K562 (cell line): ENCODE results near the gene OSBPL10. TPM values are rescaled to one million over a fixed set of nuclear protein-coding genes. Genes with fewer than 3 reads are reported as not detected.

Source experiments
- ATAC-seq: fragments of 200-7000 bp; cut with Tn5 transposase; 3 replicates; pipeline ENCODE4 v1.9.1; 2020; ENCODE audit warnings: moderate library complexity
- BruUV-seq: library from RNA; stranded (reverse); fragments of 400-500 nt; replicated peaks from 2 replicates; lab custom pipeline; 2021; lab: Mats Ljungman, UMichigan
- CTCF ChIA-PET: fragments of 300-600 bp; formaldehyde crosslinking; extraction: SDS; loops from one replicate; lab custom pipeline; 2021; ENCODE audit warnings: low intra/inter-chr PET ratio; lab: Yijun Ruan, JAX
- POLR2A ChIA-PET: fragments of 300-600, 350-650 bp; sonication (Branson Sonifier 250); formaldehyde crosslinking; extraction: SDS; loops from one replicate; lab custom pipeline; 2021; ENCODE audit warnings: antibody characterized with exemption, inconsistent platforms; lab: Yijun Ruan, JAX
- DNase-seq, 4 experiments: peaks; one replicate each; pipeline versions ENCODE4 v3.0.0 to v3.0.0-alpha.2; 2011 to 2018; ENCODE audit warnings: low spot score in 3 of 4, mixed read lengths in 3 of 4; ENCODE audit errors: extremely low read depth in 1 of 4
- FAIRE-seq: peaks from 2 replicates; lab custom pipeline; 2011; peaks lifted over from hg19 to GRCh38; lab: Jason Lieb, UNC
- H2AFZ ChIP-seq: 2 replicates; pipeline ENCODE4 v1.6.0; 2011; ENCODE audit warnings: low read depth, low read length, control low read depth, inconsistent platforms
- H3K27ac ChIP-seq: fragments of 200-600 bp; 3 replicates; pipeline ENCODE4 v1.8.0; 2011; ENCODE audit warnings: low read depth, mild to moderate bottlenecking, control low read depth, inconsistent platforms, low read length, moderate library complexity, mixed read lengths; ENCODE audit errors: extremely low read depth
- H3K27me3 ChIP-seq, 2 experiments: fragments of 300-600 bp in 1 of 2; 2 replicates in 1 of 2; 3 replicates in 1 of 2; pipeline versions ENCODE4 v1.6.0 to v1.8.0; 2011; ENCODE audit warnings: inconsistent platforms in 2 of 2, low read length in 2 of 2, mild to moderate bottlenecking in 1 of 2, mixed read lengths in 1 of 2, moderate library complexity in 1 of 2; ENCODE audit not compliant: control insufficient read depth in 2 of 2, insufficient read depth in 2 of 2
- H3K36me3 ChIP-seq: fragments of 300-600 bp; 3 replicates; pipeline ENCODE4 v1.8.0; 2011; ENCODE audit warnings: mild to moderate bottlenecking, low read length, inconsistent platforms; ENCODE audit not compliant: control insufficient read depth, insufficient read depth
- H3K4me1 ChIP-seq, 2 experiments: fragments of 200-600 bp in 1 of 2; replicated peaks in 1 of 2; 2 replicates in 1 of 2; 3 replicates in 1 of 2; pipeline versions ENCODE4 v1.5.1 to v1.8.0; 2011; ENCODE audit warnings: inconsistent platforms in 2 of 2, low read length in 2 of 2, mild to moderate bottlenecking in 1 of 2, mixed read lengths in 1 of 2, moderate library complexity in 1 of 2; ENCODE audit not compliant: control insufficient read depth in 2 of 2, insufficient read depth in 2 of 2
- H3K4me2 ChIP-seq: 2 replicates; pipeline ENCODE4 v1.6.1; 2011; ENCODE audit warnings: low read length, control low read depth, inconsistent platforms, mixed read lengths; ENCODE audit not compliant: insufficient read depth
- H3K4me3 ChIP-seq: fragments of 200-600 bp; sonication (generic), shearing (Covaris generic); 2 replicates; pipeline ENCODE4 v1.5.1; 2016; ENCODE audit warnings: control low read depth, inconsistent platforms
- H3K79me2 ChIP-seq: fragments of 200-600 bp; 3 replicates; pipeline ENCODE4 v1.8.0; 2011; ENCODE audit warnings: low read length, inconsistent platforms; ENCODE audit not compliant: control insufficient read depth, insufficient read depth
- H3K9ac ChIP-seq, 2 experiments: 2 replicates each; pipeline versions ENCODE4 v1.6.0 to v1.6.1; 2011; ENCODE audit warnings: low read depth in 2 of 2, low read length in 2 of 2, control low read depth in 1 of 2, inconsistent platforms in 1 of 2, mild to moderate bottlenecking in 1 of 2, mixed read lengths in 1 of 2; ENCODE audit not compliant: insufficient read depth in 1 of 2
- H3K9me1 ChIP-seq: one replicate; pipeline ENCODE4 v1.6.0; 2011; ENCODE audit warnings: inconsistent platforms, mild to moderate bottlenecking, low read length, moderate library complexity; ENCODE audit not compliant: control insufficient read depth, insufficient read depth
- H3K9me3 ChIP-seq: replicated peaks from 2 replicates; pipeline ENCODE4 v1.5.1; 2011; ENCODE audit warnings: low read depth, low read length, inconsistent platforms; ENCODE audit not compliant: control insufficient read depth, insufficient read depth
- H4K20me1 ChIP-seq: replicated peaks from 2 replicates; pipeline ENCODE4 v1.6.1; 2011; ENCODE audit warnings: low read length, inconsistent platforms, mixed read lengths; ENCODE audit not compliant: control insufficient read depth, insufficient read depth
- CBX1 ChIP-seq: sonication (generic); IDR thresholded peaks from 2 replicates; pipeline ENCODE4 v1.6.1; 2016; ENCODE audit warnings: antibody characterized with exemption, low read depth, mild to moderate bottlenecking
- NFE2L1 ChIP-seq: fragments of 450-650 bp; IDR thresholded peaks from 2 replicates; pipeline ENCODE4 v1.6.1; 2016; ENCODE audit warnings: missing genetic modification characterization, low read depth, mild to moderate bottlenecking, missing compliant biosample characterization, moderate library complexity, borderline replicate concordance
- NR2F6 ChIP-seq: fragments of 450-650 bp; formaldehyde crosslinking; IDR thresholded peaks from 2 replicates; pipeline ENCODE4 v1.4.0; 2020; ENCODE audit warnings: mild to moderate bottlenecking
- POU5F1 ChIP-seq: fragments of 150-350 bp; IDR thresholded peaks from 2 replicates; pipeline ENCODE4 v1.6.1; 2014; ENCODE audit warnings: borderline replicate concordance, low read length, low read depth, mild to moderate bottlenecking; ENCODE audit not compliant: partially characterized antibody
- TAF7 ChIP-seq: fragments of 450-650 bp; IDR thresholded peaks from 2 replicates; pipeline ENCODE4 v1.6.1; 2016; ENCODE audit warnings: missing genetic modification characterization, missing compliant biosample characterization
- TEAD4 ChIP-seq, 2 experiments: sonication (generic) in 1 of 2; formaldehyde crosslinking in 1 of 2; IDR thresholded peaks; 2 replicates each; pipeline versions ENCODE4 v1.6.1 to v1.8.0; 2012 to 2022; ENCODE audit warnings: borderline replicate concordance in 1 of 2, inconsistent platforms in 1 of 2, low read length in 1 of 2, mild to moderate bottlenecking in 1 of 2, missing genetic modification reagents in 1 of 2
- TGIF2 ChIP-seq: sonication (generic); formaldehyde crosslinking; IDR thresholded peaks from 2 replicates; pipeline ENCODE4 v1.8.1; 2022; ENCODE audit warnings: mild to moderate bottlenecking, missing genetic modification reagents, moderate library complexity
- TSC22D4 ChIP-seq: fragments of 450-650 bp; IDR thresholded peaks from 2 replicates; pipeline ENCODE4 v1.6.1; 2016; ENCODE audit warnings: missing genetic modification characterization, missing biosample characterization, control low read depth
- ZNF217 ChIP-seq: sonication (generic); formaldehyde crosslinking; IDR thresholded peaks from 2 replicates; pipeline ENCODE4 v1.8.0; 2022; ENCODE audit warnings: mild to moderate bottlenecking, missing genetic modification reagents
- WGBS: fragments of 100-300 bp; shearing (Covaris generic); methylation state at CpG from one replicate; pipeline ENCODE4 v1.1.6; 2016; ENCODE audit warnings: low coverage, mixed read lengths; ENCODE audit not compliant: insufficient coverage; ENCODE audit errors: missing lambda C conversion rate; 5-methylcytosine and 5-hydroxymethylcytosine counted together
- in situ Hi-C: fragments of 300-500 bp; cut with MboI; formaldehyde crosslinking; loops from 4 replicates; pipeline ENCODE4 v1.15.0; 2018; ENCODE audit warnings: inconsistent platforms, mixed read lengths
- intact Hi-C: fragments of 100-400 bp; cut with micrococcal nuclease; formaldehyde crosslinking; loops from 2 replicates; pipeline ENCODE4 v1.14.2; 2022
- polyA plus RNA-seq, 8 experiments: library from polyadenylated mRNA; depleted of rRNA in 4 of 8; stranded (reverse) in 5 of 8; unstranded in 3 of 8; fragments of >200 nt; fragmentation: Nextera tagmentation in 2 of 8; fragmentation: Illumina TruSeq in 1 of 8; extraction: Ambion mirVana in 2 of 8; extraction: Trizol in 1 of 8; gene quantifications; 2 replicates each; pipeline versions ENCODE4 v1.2.1 to v1.2.3, GENCODE V29; 2011 to 2014; ENCODE audit warnings: inconsistent platforms in 1 of 8, missing spikeins in 1 of 8
- total RNA-seq, 7 experiments: library from RNA; depleted of rRNA in 6 of 7; stranded (reverse); fragments of >200 nt in 6 of 7; fragmentation: Illumina TruSeq in 2 of 7; extraction: Trizol in 2 of 7; gene quantifications; 2 replicates each; pipeline versions ENCODE4 v1.2.1 to v1.2.3, GENCODE V29; 2011 to 2021; ENCODE audit warnings: low replicate concordance in 1 of 7
- TF ChIP-seq, protein P1 (sequence below): sonication (generic); formaldehyde crosslinking; IDR thresholded peaks from 2 replicates; pipeline ENCODE4 v1.8.1; 2022; ENCODE audit warnings: missing genetic modification reagents
- TF ChIP-seq, protein P2 (sequence below): fragments of 200-400 bp; formaldehyde crosslinking; IDR thresholded peaks from 2 replicates; pipeline ENCODE4 v1.6.1; 2017; ENCODE audit warnings: mild to moderate bottlenecking, low read depth, low read length, moderate library complexity
- TF ChIP-seq, protein P3 (sequence below), 2 experiments: fragments of 150-350 bp in 1 of 2; IDR thresholded peaks; 2 replicates each; pipeline ENCODE4 v1.6.1; 2012 to 2016; ENCODE audit warnings: low read depth in 2 of 2, low read length in 2 of 2, mild to moderate bottlenecking in 1 of 2, moderate library complexity in 1 of 2
- TF ChIP-seq, protein P4 (sequence below): fragments of 250-450 bp; sonication (Bioruptor Pico); IDR thresholded peaks from 2 replicates; pipeline ENCODE4 v1.5.0; 2022; ENCODE audit warnings: mild to moderate bottlenecking

Gene OSBPL10
- total and polyA plus RNA-seq, 9 of the 15 experiments (the other 6 are each of a cell fraction or from before 2014, with no cell fraction given), result 0.03 to 0.19 (median 0.14) TPM; not detected in 2

DNA sequence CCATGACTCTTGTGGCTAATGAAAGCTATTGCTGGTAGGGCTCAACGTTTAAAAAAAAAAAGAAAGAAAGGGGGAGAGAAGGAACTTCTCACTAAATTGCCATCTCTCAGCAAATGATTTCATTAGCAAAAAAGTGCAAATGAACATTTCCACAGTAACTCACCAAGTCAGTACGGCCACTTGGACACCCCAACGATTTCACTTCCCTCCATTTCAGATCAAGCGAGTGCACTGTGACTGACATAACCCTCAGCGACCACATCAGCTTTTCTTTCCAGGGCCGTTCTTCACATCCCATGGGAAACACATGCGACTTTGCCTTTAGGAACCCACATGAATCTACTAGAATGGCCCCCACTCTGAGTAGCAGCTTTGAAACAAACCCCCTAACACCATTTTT, 71.6 kb downstream of the OSBPL10 start:
- under 1% methylated on average over 7 of the region's 7 CpGs for whole genome bisulfite sequencing
- no peak overlapping the region for H2AFZ ChIP-seq
- H3K27ac ChIP-seq, result no peak overlapping the region
- in situ Hi-C loops (no loop called here), intact Hi-C loops (no loop called here)
- no peak overlapping the region for H3K9ac ChIP-seq
- no peak for DNase-seq
- no peaks in the 10 kb centered on the region for H3K9me3 ChIP-seq
- H3K79me2 ChIP-seq, result no peaks in the 10 kb centered on the region
- POLR2A ChIA-PET, result interaction anchor here (0.8 kb wide), 1 partner anchor 491 kb away, joined by 3 read pairs; no protein-coding TSS in a partner anchor
- H3K27me3 ChIP-seq, result peaks cover 0 to 14% of the 10 kb centered on the region in 2 experiments; a peak in 2 of 5 replicates
- no peak for ATAC-seq
- H3K4me2 ChIP-seq, result no peak overlapping the region
- no TSS peak for BruUV-seq
- CTCF ChIA-PET, result no interaction called here
- FAIRE-seq, result no peak
- no peak overlapping the region for H3K4me3 ChIP-seq
- H3K36me3 ChIP-seq, result no peaks in the 10 kb centered on the region
- H3K4me1 ChIP-seq, result no peaks in the 10 kb centered on the region
- no peaks in the 10 kb centered on the region for H4K20me1 ChIP-seq
- no peaks in the 10 kb centered on the region for H3K9me1 ChIP-seq
- TF ChIP-seq, protein P1, sequence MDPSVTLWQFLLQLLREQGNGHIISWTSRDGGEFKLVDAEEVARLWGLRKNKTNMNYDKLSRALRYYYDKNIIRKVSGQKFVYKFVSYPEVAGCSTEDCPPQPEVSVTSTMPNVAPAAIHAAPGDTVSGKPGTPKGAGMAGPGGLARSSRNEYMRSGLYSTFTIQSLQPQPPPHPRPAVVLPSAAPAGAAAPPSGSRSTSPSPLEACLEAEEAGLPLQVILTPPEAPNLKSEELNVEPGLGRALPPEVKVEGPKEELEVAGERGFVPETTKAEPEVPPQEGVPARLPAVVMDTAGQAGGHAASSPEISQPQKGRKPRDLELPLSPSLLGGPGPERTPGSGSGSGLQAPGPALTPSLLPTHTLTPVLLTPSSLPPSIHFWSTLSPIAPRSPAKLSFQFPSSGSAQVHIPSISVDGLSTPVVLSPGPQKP, result no peak
- TF ChIP-seq TSC22D4 (no peak), TEAD4 (IDR thresholded peaks at IDR 0.05; ENCODE audit: low read length) (no peak), TEAD4 (CRISPR knock-in tag; IDR thresholded peaks at IDR 0.05; ENCODE audit: borderline replicate concordance) (no peak), NR2F6 (no peak), NFE2L1 (no peak), TAF7 (tag) (no peak), CBX1 (no peak), POU5F1 (no peak), TGIF2 (CRISPR knock-in tag) (no peak), ZNF217 (CRISPR knock-in tag) (no peak)
- TF ChIP-seq, protein P2, sequence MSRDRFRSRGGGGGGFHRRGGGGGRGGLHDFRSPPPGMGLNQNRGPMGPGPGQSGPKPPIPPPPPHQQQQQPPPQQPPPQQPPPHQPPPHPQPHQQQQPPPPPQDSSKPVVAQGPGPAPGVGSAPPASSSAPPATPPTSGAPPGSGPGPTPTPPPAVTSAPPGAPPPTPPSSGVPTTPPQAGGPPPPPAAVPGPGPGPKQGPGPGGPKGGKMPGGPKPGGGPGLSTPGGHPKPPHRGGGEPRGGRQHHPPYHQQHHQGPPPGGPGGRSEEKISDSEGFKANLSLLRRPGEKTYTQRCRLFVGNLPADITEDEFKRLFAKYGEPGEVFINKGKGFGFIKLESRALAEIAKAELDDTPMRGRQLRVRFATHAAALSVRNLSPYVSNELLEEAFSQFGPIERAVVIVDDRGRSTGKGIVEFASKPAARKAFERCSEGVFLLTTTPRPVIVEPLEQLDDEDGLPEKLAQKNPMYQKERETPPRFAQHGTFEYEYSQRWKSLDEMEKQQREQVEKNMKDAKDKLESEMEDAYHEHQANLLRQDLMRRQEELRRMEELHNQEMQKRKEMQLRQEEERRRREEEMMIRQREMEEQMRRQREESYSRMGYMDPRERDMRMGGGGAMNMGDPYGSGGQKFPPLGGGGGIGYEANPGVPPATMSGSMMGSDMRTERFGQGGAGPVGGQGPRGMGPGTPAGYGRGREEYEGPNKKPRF, result no peak
- TF ChIP-seq, protein P3, sequence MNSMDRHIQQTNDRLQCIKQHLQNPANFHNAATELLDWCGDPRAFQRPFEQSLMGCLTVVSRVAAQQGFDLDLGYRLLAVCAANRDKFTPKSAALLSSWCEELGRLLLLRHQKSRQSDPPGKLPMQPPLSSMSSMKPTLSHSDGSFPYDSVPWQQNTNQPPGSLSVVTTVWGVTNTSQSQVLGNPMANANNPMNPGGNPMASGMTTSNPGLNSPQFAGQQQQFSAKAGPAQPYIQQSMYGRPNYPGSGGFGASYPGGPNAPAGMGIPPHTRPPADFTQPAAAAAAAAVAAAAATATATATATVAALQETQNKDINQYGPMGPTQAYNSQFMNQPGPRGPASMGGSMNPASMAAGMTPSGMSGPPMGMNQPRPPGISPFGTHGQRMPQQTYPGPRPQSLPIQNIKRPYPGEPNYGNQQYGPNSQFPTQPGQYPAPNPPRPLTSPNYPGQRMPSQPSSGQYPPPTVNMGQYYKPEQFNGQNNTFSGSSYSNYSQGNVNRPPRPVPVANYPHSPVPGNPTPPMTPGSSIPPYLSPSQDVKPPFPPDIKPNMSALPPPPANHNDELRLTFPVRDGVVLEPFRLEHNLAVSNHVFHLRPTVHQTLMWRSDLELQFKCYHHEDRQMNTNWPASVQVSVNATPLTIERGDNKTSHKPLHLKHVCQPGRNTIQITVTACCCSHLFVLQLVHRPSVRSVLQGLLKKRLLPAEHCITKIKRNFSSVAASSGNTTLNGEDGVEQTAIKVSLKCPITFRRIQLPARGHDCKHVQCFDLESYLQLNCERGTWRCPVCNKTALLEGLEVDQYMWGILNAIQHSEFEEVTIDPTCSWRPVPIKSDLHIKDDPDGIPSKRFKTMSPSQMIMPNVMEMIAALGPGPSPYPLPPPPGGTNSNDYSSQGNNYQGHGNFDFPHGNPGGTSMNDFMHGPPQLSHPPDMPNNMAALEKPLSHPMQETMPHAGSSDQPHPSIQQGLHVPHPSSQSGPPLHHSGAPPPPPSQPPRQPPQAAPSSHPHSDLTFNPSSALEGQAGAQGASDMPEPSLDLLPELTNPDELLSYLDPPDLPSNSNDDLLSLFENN (IDR thresholded peaks at IDR 0.05; ENCODE audit: low read depth in 2 of 2, low read length in 2 of 2), result no peak
- TF ChIP-seq, protein P4, sequence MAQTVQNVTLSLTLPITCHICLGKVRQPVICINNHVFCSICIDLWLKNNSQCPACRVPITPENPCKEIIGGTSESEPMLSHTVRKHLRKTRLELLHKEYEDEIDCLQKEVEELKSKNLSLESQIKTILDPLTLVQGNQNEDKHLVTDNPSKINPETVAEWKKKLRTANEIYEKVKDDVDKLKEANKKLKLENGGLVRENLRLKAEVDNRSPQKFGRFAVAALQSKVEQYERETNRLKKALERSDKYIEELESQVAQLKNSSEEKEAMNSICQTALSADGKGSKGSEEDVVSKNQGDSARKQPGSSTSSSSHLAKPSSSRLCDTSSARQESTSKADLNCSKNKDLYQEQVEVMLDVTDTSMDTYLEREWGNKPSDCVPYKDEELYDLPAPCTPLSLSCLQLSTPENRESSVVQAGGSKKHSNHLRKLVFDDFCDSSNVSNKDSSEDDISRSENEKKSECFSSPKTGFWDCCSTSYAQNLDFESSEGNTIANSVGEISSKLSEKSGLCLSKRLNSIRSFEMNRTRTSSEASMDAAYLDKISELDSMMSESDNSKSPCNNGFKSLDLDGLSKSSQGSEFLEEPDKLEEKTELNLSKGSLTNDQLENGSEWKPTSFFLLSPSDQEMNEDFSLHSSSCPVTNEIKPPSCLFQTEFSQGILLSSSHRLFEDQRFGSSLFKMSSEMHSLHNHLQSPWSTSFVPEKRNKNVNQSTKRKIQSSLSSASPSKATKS (CRISPR knock-in tag), result no peak
